ENCODE results near the gene DARS1. TPM values are rescaled to one million over a fixed set of nuclear protein-coding genes. Genes with fewer than 3 reads are reported as not detected.

DARS1 gene
- total RNA-seq, 1 donor from 2014 or later, result 52.3 TPM

GRCh38 chr2:136005462-136006196, 20.2 kb upstream of the DARS1 start:
- DNase-seq (ENCODE audit: low spot score), result no peak
- no peak for TF ChIP-seq CTCF (IDR thresholded peaks at IDR 0.05)
- Mint-ChIP-seq H3K4me3 (ENCODE audit: unreplicated experiment) (no peak overlapping the region), H3K4me1 (ENCODE audit: low read depth) (peaks cover 15% of the 10 kb centered on the region), H3K27me3 (ENCODE audit: low read depth) (no peaks in the 10 kb centered on the region), H3K9me3 (ENCODE audit: low read depth) (no peaks in the 10 kb centered on the region), H3K27ac (ENCODE audit: unreplicated experiment) (no peak overlapping the region), H3K36me3 (ENCODE audit: low read depth) (no peaks in the 10 kb centered on the region)

GRCh38 chr2:136004965-136005364, 19.5 kb upstream of the DARS1 start:
- Mint-ChIP-seq H3K4me3 (ENCODE audit: unreplicated experiment) (no peak overlapping the region), H3K27ac (ENCODE audit: unreplicated experiment) (no peak overlapping the region), H3K36me3 (ENCODE audit: low read depth) (no peaks in the 10 kb centered on the region), H3K27me3 (ENCODE audit: low read depth) (no peaks in the 10 kb centered on the region), H3K4me1 (ENCODE audit: low read depth) (peaks cover 22% of the 10 kb centered on the region), H3K9me3 (ENCODE audit: low read depth) (no peaks in the 10 kb centered on the region)
- no peak for DNase-seq (ENCODE audit: low spot score)
- TF ChIP-seq CTCF (IDR thresholded peaks at IDR 0.05), result no peak

- Mint-ChIP-seq H3K4me3 (ENCODE audit: unreplicated experiment) (no peak overlapping the region), H3K27me3 (ENCODE audit: low read depth) (no peaks in the 10 kb centered on the region), H3K27ac (ENCODE audit: unreplicated experiment) (no peak overlapping the region), H3K4me1 (ENCODE audit: low read depth) (peaks cover 12% of the 10 kb centered on the region), H3K36me3 (ENCODE audit: low read depth) (no peaks in the 10 kb centered on the region), H3K9me3 (ENCODE audit: low read depth) (no peaks in the 10 kb centered on the region)
- DNase-seq (ENCODE audit: low spot score), result no peak
- no peak for TF ChIP-seq CTCF (IDR thresholded peaks at IDR 0.05)
Observed at GRCh38 chr2:136001131-136001530, 15.7 kb upstream of the DARS1 start.

GRCh38 chr2:136000502-136000901, 15.1 kb upstream of the DARS1 start:
- H3K4me3 Mint-ChIP-seq (ENCODE audit: unreplicated experiment), result no peak overlapping the region
- no peak for DNase-seq (ENCODE audit: low spot score)
- H3K27me3 Mint-ChIP-seq (ENCODE audit: low read depth), result no peaks in the 10 kb centered on the region
- no peaks in the 10 kb centered on the region for H3K36me3 Mint-ChIP-seq (ENCODE audit: low read depth)
- H3K27ac Mint-ChIP-seq (ENCODE audit: unreplicated experiment), result no peak overlapping the region
- no peaks in the 10 kb centered on the region for H3K9me3 Mint-ChIP-seq (ENCODE audit: low read depth)
- H3K4me1 Mint-ChIP-seq (ENCODE audit: low read depth), result peaks cover 7% of the 10 kb centered on the region
- TF ChIP-seq CTCF (IDR thresholded peaks at IDR 0.05), result no peak

- Mint-ChIP-seq H3K27ac (ENCODE audit: unreplicated experiment) (no peak overlapping the region), H3K4me1 (ENCODE audit: low read depth) (peaks cover 7% of the 10 kb centered on the region), H3K9me3 (ENCODE audit: low read depth) (no peaks in the 10 kb centered on the region), H3K4me3 (ENCODE audit: unreplicated experiment) (no peak overlapping the region), H3K36me3 (ENCODE audit: low read depth) (no peaks in the 10 kb centered on the region), H3K27me3 (ENCODE audit: low read depth) (no peaks in the 10 kb centered on the region)
- no peak for DNase-seq (ENCODE audit: low spot score)
- no peak for TF ChIP-seq CTCF (IDR thresholded peaks at IDR 0.05)
Observed at GRCh38 chr2:135999899-136000298, 14.5 kb upstream of the DARS1 start.

Measured in chondrocyte (in vitro differentiated cells).